Measurements from ENCODE around the gene C11orf52.
"Not testable (repeated sequence)": the region's sequence is repeated elsewhere in the genome, so short reads cannot be mapped to it uniquely, and the experiment has no call there.

C11orf52 gene

DNA sequence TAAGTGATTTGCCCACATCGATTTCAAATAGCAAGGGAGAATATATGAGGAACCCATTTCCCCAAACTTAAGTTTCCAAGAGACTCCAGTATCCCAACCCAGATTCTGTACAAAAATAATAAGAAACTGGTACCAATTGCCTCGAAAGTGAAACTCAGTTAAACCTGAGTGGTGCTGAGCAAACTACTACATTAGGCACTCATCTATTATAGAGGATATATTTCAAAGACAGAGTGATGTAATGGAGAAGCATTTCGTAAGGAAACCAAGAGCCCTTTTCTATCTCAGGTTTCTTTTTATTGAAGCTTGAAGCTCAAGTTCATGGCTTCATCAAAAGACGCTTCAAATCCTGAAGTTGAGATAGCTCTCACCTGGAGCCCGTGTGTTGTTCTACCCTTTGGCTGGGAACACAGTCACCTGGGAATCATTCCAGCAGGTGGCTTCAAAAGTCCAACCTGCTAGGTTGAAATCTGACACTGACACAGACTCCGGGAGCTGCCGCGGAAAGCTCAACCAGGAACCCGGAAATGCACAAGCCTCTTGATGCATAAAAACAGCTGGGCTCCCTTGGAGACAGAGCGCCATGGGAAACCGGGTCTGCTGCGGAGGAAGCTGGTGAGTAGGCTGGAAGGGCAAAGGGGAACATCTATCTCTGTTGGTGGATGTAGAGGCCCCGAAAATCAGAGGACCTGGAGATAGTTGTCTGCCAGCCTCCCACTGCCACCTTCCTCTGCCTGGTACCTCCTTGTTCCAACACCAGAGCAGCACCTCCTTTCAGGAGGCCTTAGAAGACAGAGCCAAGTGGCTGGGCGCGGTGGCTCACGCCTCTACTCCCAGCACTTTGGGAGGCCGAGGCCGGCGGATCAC, at the start of gene C11orf52:
C11orf52 (plus strand) TSS at position 524 of the 867 bp plus-strand sequence; CDS start at position 584, 60 bp downstream.
- no peak for DNase-seq

GRCh38 chr11:111870113-111870512, 48.6 kb upstream of the C11orf52 start:
- no peak for DNase-seq

DNA sequence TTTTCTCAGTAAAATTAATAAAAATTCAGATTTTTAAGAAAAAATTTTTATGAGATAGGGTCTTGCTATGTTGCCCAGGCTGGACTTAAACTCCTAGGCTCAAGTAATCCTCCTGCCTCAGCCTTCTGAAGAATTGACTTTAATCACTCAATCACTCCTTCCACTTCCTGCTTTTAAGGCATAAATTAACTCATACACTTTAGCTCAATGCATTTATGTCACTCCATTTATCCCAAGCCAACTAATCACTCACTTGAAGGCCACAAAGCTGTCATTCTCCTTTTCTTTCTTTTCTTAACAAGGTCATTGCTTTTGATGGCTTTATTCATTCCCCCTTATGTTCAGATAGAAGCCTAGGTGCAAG, 48.2 kb upstream of the C11orf52 start:
- DNase-seq, result no peak

GRCh38 chr11:111870886-111871692, 47.6 kb upstream of the C11orf52 start, which contains the start of gene ALG9:
Gene ALG9, minus strand, starts transcription at chr11:111871581. Its CDS starts 99 bp downstream, at chr11:111871482.
- DNase-seq, result peak; percentile 76 to 93 (median 84)

DNA sequence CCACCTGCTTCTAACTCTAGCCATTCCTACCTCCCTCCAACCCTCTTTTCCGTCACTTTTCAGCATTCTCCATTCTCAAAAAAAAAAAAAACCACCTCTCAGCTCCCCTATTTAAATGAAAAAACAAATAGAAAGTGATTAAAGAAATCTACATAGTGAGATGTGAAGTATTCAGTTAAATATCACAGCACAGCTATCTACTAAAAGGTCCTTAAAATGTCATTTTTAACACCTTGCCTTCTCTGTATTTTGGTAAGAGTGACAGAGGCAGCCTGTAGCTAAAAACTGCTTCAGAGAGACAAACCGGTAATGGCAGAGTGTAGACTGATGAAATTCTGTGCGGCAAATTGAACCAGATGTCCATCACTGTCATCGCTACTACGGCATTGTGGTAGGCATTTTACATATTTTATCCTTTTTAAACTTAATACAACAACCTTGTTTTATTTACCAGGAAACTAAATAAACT, 47.0 kb upstream of the C11orf52 start:
- no peak for DNase-seq

- no peak for DNase-seq
Measured at GRCh38 chr11:111878385-111878848, 40.3 kb upstream of the C11orf52 start.

DNA sequence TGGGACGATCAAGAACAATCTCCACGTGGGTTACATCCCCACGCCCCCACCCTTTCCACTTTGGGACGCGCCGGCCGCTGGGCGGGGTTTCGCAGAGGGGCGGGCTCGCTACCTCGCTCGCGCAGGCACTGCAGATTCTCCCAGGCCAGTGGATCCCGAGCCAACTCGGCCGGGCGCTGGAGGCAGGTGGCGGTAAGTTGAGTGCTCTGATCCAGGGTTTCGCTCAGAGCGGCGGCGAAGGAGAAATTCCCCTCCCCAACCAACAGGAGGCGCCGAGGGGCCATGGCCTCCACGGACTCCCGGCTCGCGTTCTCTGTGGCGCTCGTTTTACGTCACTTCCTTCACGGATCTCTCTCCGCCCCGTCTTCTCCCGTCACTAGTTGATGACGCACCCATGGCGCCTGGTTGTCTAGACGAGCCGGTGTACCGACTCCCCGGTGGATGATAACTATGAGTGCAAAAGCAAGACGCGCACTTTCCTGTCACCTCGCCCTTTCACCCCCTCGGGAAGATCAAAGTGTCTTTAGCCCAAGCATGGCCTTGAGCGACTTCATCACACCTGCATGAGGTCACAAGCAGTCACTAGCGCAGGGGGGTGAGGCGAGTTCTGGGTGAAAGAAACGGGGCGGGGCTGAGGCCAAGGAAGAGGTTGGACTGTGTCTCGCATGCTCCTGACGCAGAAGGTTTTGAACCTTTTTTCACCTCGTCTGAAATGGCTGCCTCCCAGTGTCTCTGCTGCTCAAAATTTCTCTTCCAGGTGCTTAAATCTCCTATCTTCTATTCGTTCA, 39.7 kb upstream of the C11orf52 start, which contains the start of the genes CFAP68 and FDXACB1:
CFAP68 (plus strand) TSS at position 693 of the 788 bp plus-strand sequence; CDS start at position 713, 20 bp downstream.
FDXACB1 (minus strand) TSS at position 317 of the 788 bp plus-strand sequence; CDS start at position 284, 33 bp downstream.
- peak; percentile 94 to 100 (median 98) for DNase-seq

DNA sequence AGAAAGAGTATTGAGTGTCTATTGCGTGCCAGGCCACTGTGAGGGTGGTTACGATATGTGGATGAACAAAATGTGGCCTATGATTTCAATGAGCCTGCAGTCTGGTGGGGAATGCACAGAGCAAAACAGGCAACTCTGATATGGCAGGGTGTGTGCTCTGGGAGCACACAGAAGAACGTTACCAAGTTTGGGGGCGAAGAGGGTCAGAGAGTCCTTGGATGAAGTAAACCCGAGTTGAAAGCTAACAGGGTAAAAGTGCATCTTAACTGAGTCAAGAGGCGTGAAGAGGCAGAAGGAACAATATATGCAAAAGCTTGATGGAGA, 39.1 kb upstream of the C11orf52 start:
- DNase-seq, result no peak

GRCh38 chr11:111882202-111882601, 36.5 kb upstream of the C11orf52 start:
- no peak for DNase-seq

DNA sequence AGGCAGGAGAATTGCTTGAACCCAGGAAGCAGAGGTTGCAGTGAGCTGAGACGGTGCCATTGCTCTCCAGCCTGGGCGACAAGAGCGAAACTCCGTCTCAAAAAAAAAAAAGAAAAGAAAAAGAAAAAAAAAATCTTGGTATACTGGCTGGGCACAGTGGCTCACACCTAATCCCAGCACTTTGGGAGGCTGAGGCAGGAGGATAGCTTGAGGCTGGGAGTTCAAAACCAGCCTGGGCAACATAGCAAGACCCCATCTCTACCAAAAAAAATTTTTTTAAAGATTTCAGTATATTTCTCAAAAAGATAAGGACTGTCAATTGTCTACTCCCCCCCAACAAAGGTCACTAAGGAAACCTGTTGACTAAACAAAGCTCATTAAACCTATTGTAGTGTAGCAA, 33.7 kb upstream of the C11orf52 start:
- not testable (repeated sequence) for DNase-seq

- no peak for DNase-seq
Measured at GRCh38 chr11:111886032-111886431, 32.7 kb upstream of the C11orf52 start.

- DNase-seq, result no peak
Measured at GRCh38 chr11:111886844-111887243, 31.9 kb upstream of the C11orf52 start.

DNA sequence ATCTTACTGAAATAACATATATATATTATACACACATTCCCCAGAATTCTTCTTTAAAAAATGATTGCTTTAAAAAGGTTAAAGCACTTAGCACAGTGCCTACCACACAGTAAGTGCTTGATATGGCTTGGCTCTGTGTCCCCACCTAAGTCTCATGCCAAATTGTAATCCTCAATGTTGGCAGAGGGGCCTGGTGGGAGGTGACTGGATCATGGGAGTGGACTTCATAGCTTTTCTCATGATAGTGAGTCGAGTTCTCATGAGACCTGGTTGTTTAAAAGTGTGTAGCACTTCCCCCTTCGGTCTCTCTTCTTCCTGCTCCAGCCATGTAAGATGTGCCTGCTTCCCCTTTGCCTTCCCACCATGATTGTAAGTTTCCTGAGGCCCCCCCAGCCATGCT, 13.3 kb upstream of the C11orf52 start:
- no peak for DNase-seq

DNA sequence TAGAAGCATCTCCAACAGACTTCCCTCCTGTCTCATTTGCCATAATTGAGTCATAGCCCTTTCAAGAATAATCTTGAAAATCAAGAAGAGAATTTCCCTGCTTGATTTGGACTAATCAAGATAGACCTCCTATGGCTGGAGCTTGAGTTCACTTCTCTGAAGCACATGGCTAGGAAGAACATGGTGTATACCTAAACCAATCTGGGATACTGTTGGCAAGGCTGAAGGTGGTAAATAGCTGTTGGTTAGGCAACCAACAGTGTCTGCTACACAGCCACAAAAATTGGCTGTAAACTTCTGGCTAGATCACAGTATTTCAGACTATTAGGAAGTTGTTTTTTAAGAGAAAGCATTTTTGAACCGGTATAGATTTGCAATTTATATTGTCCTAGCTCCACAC, 12.0 kb upstream of the C11orf52 start:
- no peak for DNase-seq

GRCh38 chr11:111908639-111909305, 9.9 kb upstream of the C11orf52 start:
- DNase-seq, result no peak

DNA sequence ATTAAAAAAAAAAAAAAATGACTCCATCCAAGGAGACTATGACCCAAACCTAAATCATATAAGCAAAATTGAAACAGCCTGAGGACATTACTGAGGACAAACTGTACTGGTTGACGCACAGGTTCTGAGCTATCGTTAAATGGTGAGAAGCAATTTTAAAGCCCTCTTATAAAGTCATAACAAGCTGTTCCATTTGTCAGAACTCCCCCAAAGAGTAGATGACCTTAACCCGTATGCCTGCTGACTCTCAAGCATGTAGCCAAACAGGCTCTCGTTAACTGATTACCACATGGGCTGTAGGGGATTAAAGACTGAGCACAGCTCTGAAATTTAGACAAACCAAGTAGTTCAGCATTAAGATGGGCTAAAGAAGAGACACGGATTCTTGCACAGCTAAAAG, 9.3 kb upstream of the C11orf52 start:
- DNase-seq, result no peak

GRCh38 chr11:111910676-111911562, 7.8 kb upstream of the C11orf52 start:
- no peak for DNase-seq

DNA sequence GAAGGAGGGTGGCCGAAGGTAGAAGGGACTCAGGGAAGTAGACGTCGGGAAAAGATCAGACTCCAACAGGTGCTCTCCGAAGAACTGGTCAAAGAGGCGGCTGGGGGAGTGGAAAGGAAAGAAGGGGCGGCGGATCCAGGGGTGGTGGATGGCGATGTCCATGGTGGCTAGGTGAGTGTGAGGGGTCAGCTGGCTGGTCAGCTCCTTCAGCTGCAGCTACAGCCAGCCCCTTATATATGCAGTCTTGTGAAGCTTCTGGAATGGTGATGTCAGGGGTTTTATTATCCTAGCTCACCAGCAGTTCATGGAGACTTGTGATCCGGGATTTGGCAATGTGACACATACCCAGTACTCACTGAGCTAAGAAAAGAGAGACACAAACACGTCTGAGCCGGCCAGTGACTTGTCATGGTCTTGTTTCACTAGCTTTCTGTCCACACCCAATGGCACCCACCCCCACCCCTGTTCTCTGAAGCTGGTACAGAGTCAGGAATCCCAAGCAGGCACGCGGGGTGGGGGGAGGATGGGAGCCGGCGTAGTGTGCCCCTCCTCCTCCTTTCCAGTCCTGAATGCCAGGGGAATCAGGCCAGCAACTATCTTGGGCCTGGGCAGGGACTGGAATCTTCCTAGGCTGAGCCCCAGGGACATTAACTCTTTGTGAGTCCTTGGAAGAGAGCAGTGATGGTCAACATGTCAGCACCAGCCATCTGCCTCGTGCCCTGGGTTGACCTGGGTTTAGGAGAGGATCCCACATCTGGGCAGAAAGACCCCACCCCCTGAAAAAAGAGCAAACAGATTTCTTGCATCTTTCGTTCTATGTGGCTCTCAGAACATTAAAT, 6.9 kb upstream of the C11orf52 start, which contains the start of gene CRYAB:
CRYAB (minus strand) TSS at position 208 of the 839 bp plus-strand sequence; CDS start at position 162, 46 bp downstream.
- DNase-seq, result no peak

DNA sequence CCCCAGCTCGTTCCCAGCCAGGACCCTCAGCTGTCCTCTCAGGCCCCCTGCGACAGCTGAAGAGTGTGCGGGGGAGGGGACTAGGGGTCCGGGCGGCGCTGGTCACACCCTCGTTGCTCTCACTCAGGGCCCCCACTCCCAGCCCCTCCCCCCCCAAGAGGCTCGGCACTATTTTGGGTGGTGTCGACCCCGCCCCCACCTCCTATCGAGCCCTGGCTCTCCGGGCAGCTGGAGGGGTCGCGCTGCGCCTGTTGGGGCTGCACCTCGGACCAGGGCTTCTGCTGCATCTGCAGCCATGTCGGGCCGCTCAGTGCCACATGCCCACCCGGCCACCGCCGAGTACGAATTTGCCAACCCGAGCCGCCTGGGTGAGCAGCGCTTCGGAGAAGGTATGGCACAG, 6.2 kb upstream of the C11orf52 start, which contains the start of gene HSPB2:
HSPB2 (plus strand) TSS at position 200 of the 400 bp plus-strand sequence; CDS start at position 296, 96 bp downstream.
- DNase-seq, result no peak

Measured in stimulated activated naive CD4-positive, alpha-beta T cell (primary cell).